ENCODE measurements around the gene CAST. TPM values are rescaled to one million over a fixed set of nuclear protein-coding genes. Genes with fewer than 3 reads are reported as not detected.
A peak's percentile ranks its signal among the peaks of the same experiment; 100 is the strongest.

CAST gene
- total RNA-seq, 4 donors from 2014 or later: 321 to 971 (median 445) TPM

DNA sequence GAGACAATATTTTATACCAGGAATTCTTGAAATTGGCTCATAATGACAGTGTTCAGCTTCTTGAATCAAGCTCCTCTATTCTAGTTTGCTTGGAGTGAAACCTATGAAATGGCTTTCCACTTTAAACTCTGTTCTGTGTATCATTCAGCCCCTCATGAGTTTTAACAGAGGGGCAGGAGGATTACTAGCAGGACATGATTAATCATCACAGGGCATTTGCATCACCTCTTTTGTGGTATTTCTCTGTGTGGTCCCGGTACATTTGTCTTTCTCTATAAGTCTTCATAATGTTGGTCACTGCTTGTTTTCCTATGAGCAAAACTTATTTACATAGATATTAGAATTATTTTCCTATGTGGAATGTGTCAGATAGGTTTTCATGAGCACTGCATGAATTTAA is 21.2 kb downstream of the CAST start:
- intact Hi-C loops (cut with DNase I; ENCODE audit: low total_unique reads) (no loop called here), in situ Hi-C loops (cut with MboI; ENCODE audit: low sequenced_read_pairs in 4 of 4) (loop anchor here in 1 of 4 donors (10.0 kb wide), 1 partner anchor 69 kb away; no protein-coding TSS in a partner anchor)
- Histone ChIP-seq H3K4me3 (no peak overlapping the region), H3K36me3 (peaks cover 0 to 6% of the 10 kb centered on the region in 2 donors), H3K9me3 (no peaks in the 10 kb centered on the region), H3K4me1 (peaks cover 9 to 14% of the 10 kb centered on the region in 2 donors), H3K27me3 (no peaks in the 10 kb centered on the region), H3K27ac (no peak overlapping the region)
- ATAC-seq: no peak
- no peak for DNase-seq
- TF ChIP-seq, protein P1, sequence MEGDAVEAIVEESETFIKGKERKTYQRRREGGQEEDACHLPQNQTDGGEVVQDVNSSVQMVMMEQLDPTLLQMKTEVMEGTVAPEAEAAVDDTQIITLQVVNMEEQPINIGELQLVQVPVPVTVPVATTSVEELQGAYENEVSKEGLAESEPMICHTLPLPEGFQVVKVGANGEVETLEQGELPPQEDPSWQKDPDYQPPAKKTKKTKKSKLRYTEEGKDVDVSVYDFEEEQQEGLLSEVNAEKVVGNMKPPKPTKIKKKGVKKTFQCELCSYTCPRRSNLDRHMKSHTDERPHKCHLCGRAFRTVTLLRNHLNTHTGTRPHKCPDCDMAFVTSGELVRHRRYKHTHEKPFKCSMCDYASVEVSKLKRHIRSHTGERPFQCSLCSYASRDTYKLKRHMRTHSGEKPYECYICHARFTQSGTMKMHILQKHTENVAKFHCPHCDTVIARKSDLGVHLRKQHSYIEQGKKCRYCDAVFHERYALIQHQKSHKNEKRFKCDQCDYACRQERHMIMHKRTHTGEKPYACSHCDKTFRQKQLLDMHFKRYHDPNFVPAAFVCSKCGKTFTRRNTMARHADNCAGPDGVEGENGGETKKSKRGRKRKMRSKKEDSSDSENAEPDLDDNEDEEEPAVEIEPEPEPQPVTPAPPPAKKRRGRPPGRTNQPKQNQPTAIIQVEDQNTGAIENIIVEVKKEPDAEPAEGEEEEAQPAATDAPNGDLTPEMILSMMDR (IDR thresholded peaks at IDR 0.05 in 4 of 5, conservative IDR thresholded peaks at IDR 0.05 in 1 of 5): no peak
- TF ChIP-seq POLR2A (IDR thresholded peaks at IDR 0.05): no peak

DNA sequence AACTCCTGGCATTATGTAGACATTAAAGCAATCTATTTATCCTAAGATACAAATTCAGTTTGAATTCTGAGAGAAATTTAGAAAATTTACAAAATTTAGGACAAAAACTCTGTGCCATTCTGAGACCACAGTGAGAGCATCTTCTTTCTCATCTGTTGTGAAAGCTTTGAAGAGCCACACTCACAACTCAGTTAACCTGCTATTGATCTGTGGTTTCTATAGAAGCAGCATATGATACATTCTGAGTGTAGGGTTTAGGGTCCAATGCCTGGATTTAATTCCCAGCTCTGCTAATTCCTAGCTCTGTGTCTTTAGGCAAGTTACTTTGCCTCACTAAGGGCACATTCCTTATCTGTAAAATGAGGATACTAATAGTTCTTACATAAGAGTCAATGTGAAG is 21.6 kb downstream of the CAST start:
- H3K27me3 ChIP-seq: no peaks in the 10 kb centered on the region
- no peak overlapping the region for H3K4me3 ChIP-seq
- in situ Hi-C loops (cut with MboI; ENCODE audit: low sequenced_read_pairs in 4 of 4) (loop anchor here in 1 of 4 donors (10.0 kb wide), 1 partner anchor 69 kb away; no protein-coding TSS in a partner anchor), intact Hi-C loops (cut with DNase I; ENCODE audit: low total_unique reads) (no loop called here)
- H3K4me1 ChIP-seq: peaks cover 9 to 14% of the 10 kb centered on the region in 2 donors
- no peak overlapping the region for H3K27ac ChIP-seq
- peaks cover 0 to 6% of the 10 kb centered on the region in 2 donors for H3K36me3 ChIP-seq
- no peak for ATAC-seq
- H3K9me3 ChIP-seq: no peaks in the 10 kb centered on the region
- no peak for DNase-seq
- TF ChIP-seq POLR2A (IDR thresholded peaks at IDR 0.05): no peak

DNA sequence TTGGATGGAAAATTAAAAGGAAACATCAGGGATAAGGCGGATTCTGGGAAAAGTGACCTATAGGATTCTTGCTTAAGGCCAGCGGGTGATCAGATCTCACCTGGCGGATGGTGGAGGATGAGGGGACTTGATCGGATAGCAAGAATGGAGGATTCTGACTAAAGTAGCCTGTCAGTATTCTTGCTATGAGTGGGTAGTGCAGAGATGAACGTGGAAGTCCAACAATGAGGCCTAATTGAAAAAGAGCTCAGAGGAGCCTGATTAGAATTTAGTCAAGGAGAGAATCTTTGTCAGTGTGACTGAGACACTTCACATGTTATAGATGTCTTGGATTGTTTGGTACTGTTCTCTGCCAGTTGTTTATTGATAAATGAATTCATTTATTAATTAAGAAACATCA is 24.9 kb downstream of the CAST start:
- intact Hi-C loops (cut with DNase I; ENCODE audit: low total_unique reads) (loop anchor here (2.0 to 5.0 kb wide), 2 partner anchors 24 to 35 kb away; partner anchors contain the start of gene CAST), in situ Hi-C loops (cut with MboI; ENCODE audit: low sequenced_read_pairs in 4 of 4) (loop anchor here in 1 of 4 donors (10.0 kb wide), 1 partner anchor 72 kb away; no protein-coding TSS in a partner anchor)
- DNase-seq (no peak), ATAC-seq (no peak)
- no peak overlapping the region for H3K4me3 ChIP-seq
- H3K27ac ChIP-seq: no peak overlapping the region
- peaks cover 0 to 6% of the 10 kb centered on the region in 2 donors for H3K36me3 ChIP-seq
- no peak for TF ChIP-seq POLR2A (IDR thresholded peaks at IDR 0.05)
- TF ChIP-seq, protein P1 (IDR thresholded peaks at IDR 0.05 in 4 of 5, conservative IDR thresholded peaks at IDR 0.05 in 1 of 5): no peak
- no peaks in the 10 kb centered on the region for H3K27me3 ChIP-seq
- H3K9me3 ChIP-seq: no peaks in the 10 kb centered on the region
- H3K4me1 ChIP-seq: peaks cover 7 to 24% of the 10 kb centered on the region in 2 donors

DNA sequence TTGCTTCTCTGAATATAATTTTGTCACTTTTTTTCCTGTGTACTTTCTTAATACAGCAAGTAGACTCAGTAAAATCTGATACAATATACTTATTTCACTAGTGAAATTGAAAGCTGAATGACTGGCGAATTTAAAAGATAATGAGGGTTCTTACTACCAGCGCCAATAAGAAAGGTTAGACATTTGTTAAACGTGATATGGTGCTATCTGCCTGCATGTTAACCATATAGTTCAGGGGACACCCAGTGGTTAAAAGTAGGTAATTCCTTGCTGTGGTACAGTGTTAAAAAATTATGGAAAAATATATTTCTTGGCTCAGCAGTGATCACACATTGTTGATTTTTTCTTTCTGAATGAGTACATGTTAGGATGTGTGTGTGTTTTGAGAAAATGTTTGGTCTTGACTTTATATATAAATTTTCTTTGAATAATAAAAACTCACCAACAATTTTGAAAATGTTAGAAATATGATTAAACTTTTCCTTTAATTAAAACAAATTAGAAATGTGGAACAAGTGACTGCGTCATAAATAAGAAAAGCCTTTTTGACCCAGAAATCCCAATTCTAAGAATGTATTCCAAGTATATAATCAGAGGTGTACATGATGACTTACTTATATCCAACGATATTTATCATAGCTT is 25.8 kb downstream of the CAST start:
- Histone ChIP-seq H3K9me3 (no peaks in the 10 kb centered on the region), H3K4me3 (no peak overlapping the region), H3K27me3 (no peaks in the 10 kb centered on the region), H3K36me3 (peaks cover 0 to 6% of the 10 kb centered on the region in 2 donors), H3K27ac (no peak overlapping the region), H3K4me1 (peaks cover 12 to 25% of the 10 kb centered on the region in 2 donors)
- ATAC-seq (peak; percentile 61 to 85), DNase-seq (no peak)
- TF ChIP-seq POLR2A (IDR thresholded peaks at IDR 0.05): no peak
- TF ChIP-seq, protein P1 (IDR thresholded peaks at IDR 0.05 in 4 of 5, conservative IDR thresholded peaks at IDR 0.05 in 1 of 5): peak; percentile 47 to 66 (median 51)
- in situ Hi-C loops (cut with MboI; ENCODE audit: low sequenced_read_pairs in 4 of 4) (loop anchor here in 1 of 4 donors (10.0 kb wide), 1 partner anchor 73 kb away; no protein-coding TSS in a partner anchor), intact Hi-C loops (cut with DNase I; ENCODE audit: low total_unique reads) (loop anchor here (1.0 to 5.0 kb wide), 3 partner anchors 25 to 74 kb away; partner anchors contain the start of gene CAST)

DNA sequence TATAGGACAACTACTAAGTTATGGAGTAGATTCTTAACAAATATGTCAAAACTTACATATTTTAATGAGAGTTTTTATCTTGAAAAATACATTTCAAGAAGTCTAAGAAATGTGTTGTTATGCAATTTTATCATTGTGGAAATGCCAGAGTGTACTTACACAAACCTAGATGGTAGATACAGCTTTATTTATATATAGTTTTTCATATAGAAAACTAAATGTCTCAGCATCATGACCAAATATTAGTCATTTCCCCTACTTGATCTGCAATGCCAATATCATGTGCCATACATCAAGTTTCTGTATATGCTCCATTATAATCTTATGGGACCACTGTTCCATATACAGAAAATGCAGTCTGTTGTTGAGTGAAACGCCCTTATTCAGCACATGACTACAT is 28.7 kb downstream of the CAST start:
- peaks cover 0 to 2% of the 10 kb centered on the region in 2 donors for H3K36me3 ChIP-seq
- H3K27ac ChIP-seq: peak overlapping the region in 3 of 4 donors; percentile 61 to 73 (median 66)
- no peak for DNase-seq
- intact Hi-C loops (cut with DNase I; ENCODE audit: low total_unique reads) (no loop called here), in situ Hi-C loops (cut with MboI; ENCODE audit: low sequenced_read_pairs in 4 of 4) (loop anchor here in 1 of 4 donors (5.0 to 10.0 kb wide), 2 partner anchors 79 to 346 kb away; no protein-coding TSS in a partner anchor)
- no peak for ATAC-seq
- H3K27me3 ChIP-seq: no peaks in the 10 kb centered on the region
- no peaks in the 10 kb centered on the region for H3K9me3 ChIP-seq
- peaks cover 12 to 25% of the 10 kb centered on the region in 2 donors for H3K4me1 ChIP-seq
- H3K4me3 ChIP-seq: no peak overlapping the region
- no peak for TF ChIP-seq POLR2A (IDR thresholded peaks at IDR 0.05)
- TF ChIP-seq, protein P1 (IDR thresholded peaks at IDR 0.05 in 4 of 5, conservative IDR thresholded peaks at IDR 0.05 in 1 of 5): no peak

Measured in gastrocnemius medialis (tissue), 4 donors.